SHP77 treated with DMSO at 0.1 percent for 48 hours (cell line): ENCODE results near the gene DCST1.

Source experiments
- DNase-seq: peaks from one replicate; lab custom pipeline; 2025; lab: John Stamatoyannopoulos, UW

DCST1 gene

GRCh38 chr1:155000726-155001424 lies 32.7 kb upstream of the DCST1 start:
- peak; percentile 94 for DNase-seq

GRCh38 chr1:155001425-155001674 lies 32.3 kb upstream of the DCST1 start:
- DNase-seq: no peak

- DNase-seq: peak; percentile 99
These were observed 31.8 kb upstream of the DCST1 start for GRCh38 chr1:155001675-155002463.

- no peak for DNase-seq
These were observed 31.0 kb upstream of the DCST1 start, which contains the start of gene ZBTB7B for GRCh38 chr1:155002464-155003226. ZBTB7B (plus strand) TSS chr1:155002802; CDS start chr1:155014661, 11,859 bp downstream.

- DNase-seq: no peak
These were observed 30.3 kb upstream of the DCST1 start for GRCh38 chr1:155003227-155003765.

GRCh38 chr1:155003766-155004351 lies 29.8 kb upstream of the DCST1 start:
- DNase-seq: peak; percentile 57

- DNase-seq: no peak
These were observed 29.1 kb upstream of the DCST1 start for GRCh38 chr1:155004352-155005075.

- DNase-seq: no peak
These were observed 28.3 kb upstream of the DCST1 start for GRCh38 chr1:155005076-155006011.

- DNase-seq: no peak
These were observed 27.0 kb upstream of the DCST1 start for GRCh38 chr1:155006601-155007101.

- no peak for DNase-seq
These were observed 26.3 kb upstream of the DCST1 start for GRCh38 chr1:155007251-155007828.

GRCh38 chr1:155008015-155008941 lies 25.3 kb upstream of the DCST1 start:
- DNase-seq: no peak

GRCh38 chr1:155009221-155009711 lies 24.4 kb upstream of the DCST1 start:
- no peak for DNase-seq

- no peak for DNase-seq
These were observed 23.9 kb upstream of the DCST1 start for GRCh38 chr1:155009742-155010141.

- DNase-seq: no peak
These were observed 23.3 kb upstream of the DCST1 start for GRCh38 chr1:155010211-155010918.

- DNase-seq: no peak
These were observed 22.6 kb upstream of the DCST1 start for GRCh38 chr1:155011004-155011416.

- no peak for DNase-seq
These were observed 22.1 kb upstream of the DCST1 start for GRCh38 chr1:155011437-155012025.

- DNase-seq: no peak
These were observed 21.5 kb upstream of the DCST1 start for GRCh38 chr1:155012026-155012546.
